B cell (primary cell): ENCODE measurements around the gene ANK3. TPM values are rescaled to one million over a fixed set of nuclear protein-coding genes. Genes with fewer than 3 reads are reported as not detected.

Experiments used
- ATAC-seq: fragments of 200-7000 bp; cut with Tn5 transposase; one replicate; pipeline ENCODE4 v1.10.0; 2021; ENCODE audit warnings: low read depth, mild to moderate bottlenecking, moderate number of reproducible peaks, moderate library complexity
- CTCF ChIA-PET: fragments of 350-600 bp; sonication (Branson Sonifier 250); formaldehyde crosslinking; loops from one replicate; lab custom pipeline; 2021; ENCODE audit warnings: antibody characterized with exemption, inconsistent platforms; lab: Charles Lee
- POLR2A ChIA-PET: fragments of 350-600 bp; sonication (Branson Sonifier 250); formaldehyde crosslinking; loops from one replicate; lab custom pipeline; 2021; ENCODE audit warnings: antibody characterized with exemption; lab: Charles Lee
- DNase-seq: peaks from one replicate; pipeline ENCODE4 v3.0.0; 2013
- H2AFZ ChIP-seq: 2 replicates; pipeline ENCODE4 v1.6.1; 2012; ENCODE audit warnings: mild to moderate bottlenecking, low read depth, low read length; ENCODE audit not compliant: insufficient read depth, poor library complexity, severe bottlenecking
- H3K27ac ChIP-seq, 2 donors: 1 replicate in 1 of 2; 2 replicates in 1 of 2; pipeline ENCODE4 v1.5.1; 2012 to 2013; ENCODE audit warnings: low read length in 2 of 2, mild to moderate bottlenecking in 2 of 2, moderate library complexity in 1 of 2
- H3K27me3 ChIP-seq, 4 experiments: fragments of 200-600 bp in 1 of 4; sonication (generic) in 1 of 4; replicated peaks in 1 of 4; 1 replicate in 2 of 4; 2 replicates in 2 of 4; pipeline versions ENCODE4 v1.6.1 to v1.7.0; 2013 to 2016; ENCODE audit warnings: low read length in 3 of 4, mild to moderate bottlenecking in 2 of 4, mixed read lengths in 1 of 4, moderate library complexity in 1 of 4; ENCODE audit not compliant: insufficient read depth in 4 of 4, control insufficient read depth in 3 of 4; ENCODE audit errors: control extremely low read depth in 1 of 4
- H3K36me3 ChIP-seq, 2 experiments: replicated peaks in 1 of 2; 1 replicate in 1 of 2; 2 replicates in 1 of 2; pipeline versions ENCODE4 v1.6.1 to v1.7.1; 2013; ENCODE audit warnings: low read length in 1 of 2; ENCODE audit not compliant: insufficient read depth in 2 of 2, control insufficient read depth in 1 of 2; ENCODE audit errors: control extremely low read depth in 1 of 2, extremely low read depth in 1 of 2
- H3K4me1 ChIP-seq, 2 donors: fragments of 200-600 bp in 1 of 2; sonication (generic) in 1 of 2; 1 replicate in 1 of 2; 2 replicates in 1 of 2; pipeline versions ENCODE4 v1.5.1 to v1.6.1; 2013 to 2017; ENCODE audit warnings: low read length in 2 of 2; ENCODE audit not compliant: control insufficient read depth in 2 of 2, insufficient read depth in 2 of 2
- H3K4me2 ChIP-seq: replicated peaks from 2 replicates; pipeline ENCODE3; 2012; ENCODE audit warnings: mild to moderate bottlenecking, low read depth, low read length; ENCODE audit not compliant: poor library complexity, severe bottlenecking
- H3K4me3 ChIP-seq, 5 experiments: fragments of 200-600 bp in 1 of 5; sonication (generic) in 1 of 5; 1 replicate in 3 of 5; 2 replicates in 2 of 5; pipeline versions ENCODE4 v1.5.1 to v1.7.0; 2011 to 2016; ENCODE audit warnings: low read length in 4 of 5, mild to moderate bottlenecking in 4 of 5, low read depth in 2 of 5, control low read depth in 1 of 5, moderate library complexity in 1 of 5; ENCODE audit not compliant: insufficient read depth in 1 of 5; ENCODE audit errors: control extremely low read depth in 1 of 5, extremely low read depth in 1 of 5
- H3K79me2 ChIP-seq: fragments of 200-600 bp; sonication (generic); one replicate; pipeline ENCODE4 v1.6.0; 2016; ENCODE audit warnings: low read length; ENCODE audit not compliant: control insufficient read depth, insufficient read depth
- H3K9ac ChIP-seq: fragments of 200-600 bp; sonication (generic); 2 replicates; pipeline ENCODE4 v1.6.1; 2017; ENCODE audit warnings: mild to moderate bottlenecking, low read length, moderate library complexity
- H3K9me3 ChIP-seq, 3 donors: one replicate each; pipeline versions ENCODE4 v1.6.1 to v1.7.1; 2013; ENCODE audit warnings: low read length in 2 of 3; ENCODE audit not compliant: control insufficient read depth in 2 of 3, insufficient read depth in 1 of 3; ENCODE audit errors: control extremely low read depth in 1 of 3
- H4K20me1 ChIP-seq: 2 replicates; pipeline ENCODE4 v1.6.0; 2012; ENCODE audit warnings: mild to moderate bottlenecking, low read length; ENCODE audit not compliant: insufficient read depth, control insufficient read depth, poor library complexity, severe bottlenecking
- H3K27ac Mint-ChIP-seq: one replicate; pipeline ENCODE4 v1.8.0; 2021; ENCODE audit warnings: mixed read lengths
- H3K27me3 Mint-ChIP-seq: one replicate; pipeline ENCODE4 v1.8.0; 2021; ENCODE audit warnings: mixed read lengths
- H3K4me1 Mint-ChIP-seq: one replicate; pipeline ENCODE4 v1.8.0; 2021; ENCODE audit warnings: mixed read lengths
- H3K4me3 Mint-ChIP-seq: one replicate; pipeline ENCODE4 v1.8.0; 2021; ENCODE audit warnings: mixed read lengths
- H3K9me3 Mint-ChIP-seq: one replicate; pipeline ENCODE4 v1.8.0; 2022; ENCODE audit warnings: mixed read lengths; ENCODE audit not compliant: insufficient read depth
- EZH2 ChIP-seq: IDR thresholded peaks from 2 replicates; pipeline ENCODE4 v1.6.1; 2012; ENCODE audit warnings: borderline replicate concordance, low read depth, mild to moderate bottlenecking, moderate library complexity, low read length; ENCODE audit not compliant: insufficient read depth, poor library complexity, severe bottlenecking
- WGBS: methylation state at CpG from one replicate; pipeline ENCODE4 v1.1.5; 2013; ENCODE audit warnings: missing lambda C conversion rate; ENCODE audit not compliant: insufficient coverage; 5-methylcytosine and 5-hydroxymethylcytosine counted together
- intact Hi-C: fragments of 100-400 bp; cut with micrococcal nuclease; formaldehyde crosslinking; loops from one replicate; pipeline ENCODE4 v1.10.0; 2022
- polyA plus RNA-seq: library from polyadenylated mRNA; depleted of rRNA; stranded (reverse); fragments of >200 nt; gene quantifications from 2 replicates; pipeline ENCODE4 v1.2.3, GENCODE V29; 2012
- total RNA-seq, 2 donors: library from RNA; stranded (reverse); fragments of 120-200 nt in 1 of 2; gene quantifications; 1 replicate in 1 of 2; 2 replicates in 1 of 2; pipeline versions ENCODE4 v1.2.3 to v1.2.4, GENCODE V29; 2013 to 2022
- TF ChIP-seq, protein P1 (sequence below): fragments of 200-600 bp; IDR thresholded peaks from one replicate; pipeline ENCODE4 v1.8.0; 2022; ENCODE audit warnings: antibody characterized with exemption, mild to moderate bottlenecking

ANK3 gene
- total and polyA plus RNA-seq, 2 donors (not counting 1 experiment from before 2014, with no cell fraction given), result 4.9 to 21.6 TPM

DNA sequence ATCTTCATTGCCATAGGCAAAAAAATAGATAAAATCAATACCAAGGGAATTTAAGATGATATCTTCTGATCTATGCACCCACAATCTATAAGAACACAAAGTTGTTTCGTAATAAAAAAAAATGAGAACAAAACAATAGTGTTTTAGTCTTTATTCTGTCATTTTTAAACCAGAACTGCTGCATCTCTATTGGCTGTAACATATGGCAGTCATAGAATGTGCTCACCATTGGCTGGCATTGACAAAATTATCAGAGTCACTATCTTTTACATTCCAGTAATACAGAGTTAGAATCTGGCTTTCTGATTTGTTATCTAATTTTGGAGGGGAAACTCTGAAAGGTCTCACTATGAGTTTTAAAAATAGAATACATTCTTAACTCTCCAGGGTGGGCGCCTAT is 344.7 kb downstream of the ANK3 start:
- Mint-ChIP-seq H3K27me3 (no peaks in the 10 kb centered on the region), H3K4me3 (no peak overlapping the region), H3K4me1 (peaks cover 7% of the 10 kb centered on the region), H3K9me3 (no peaks in the 10 kb centered on the region), H3K27ac (no peak overlapping the region)
- no peak overlapping the region for H3K4me3 ChIP-seq
- H3K79me2 ChIP-seq, result no peaks in the 10 kb centered on the region
- no peak overlapping the region for H2AFZ ChIP-seq
- TF ChIP-seq EZH2, result no peak
- TF ChIP-seq, protein P1, sequence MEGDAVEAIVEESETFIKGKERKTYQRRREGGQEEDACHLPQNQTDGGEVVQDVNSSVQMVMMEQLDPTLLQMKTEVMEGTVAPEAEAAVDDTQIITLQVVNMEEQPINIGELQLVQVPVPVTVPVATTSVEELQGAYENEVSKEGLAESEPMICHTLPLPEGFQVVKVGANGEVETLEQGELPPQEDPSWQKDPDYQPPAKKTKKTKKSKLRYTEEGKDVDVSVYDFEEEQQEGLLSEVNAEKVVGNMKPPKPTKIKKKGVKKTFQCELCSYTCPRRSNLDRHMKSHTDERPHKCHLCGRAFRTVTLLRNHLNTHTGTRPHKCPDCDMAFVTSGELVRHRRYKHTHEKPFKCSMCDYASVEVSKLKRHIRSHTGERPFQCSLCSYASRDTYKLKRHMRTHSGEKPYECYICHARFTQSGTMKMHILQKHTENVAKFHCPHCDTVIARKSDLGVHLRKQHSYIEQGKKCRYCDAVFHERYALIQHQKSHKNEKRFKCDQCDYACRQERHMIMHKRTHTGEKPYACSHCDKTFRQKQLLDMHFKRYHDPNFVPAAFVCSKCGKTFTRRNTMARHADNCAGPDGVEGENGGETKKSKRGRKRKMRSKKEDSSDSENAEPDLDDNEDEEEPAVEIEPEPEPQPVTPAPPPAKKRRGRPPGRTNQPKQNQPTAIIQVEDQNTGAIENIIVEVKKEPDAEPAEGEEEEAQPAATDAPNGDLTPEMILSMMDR, result no peak
- ChIA-PET POLR2A (no interaction called here), CTCF (interaction anchor here (1.5 kb wide), 1 partner anchor 180 kb away, joined by 3 read pairs; no protein-coding TSS in a partner anchor)
- H3K4me1 ChIP-seq, result peaks cover 0 to 5% of the 10 kb centered on the region in 2 donors
- no peaks in the 10 kb centered on the region for H3K27me3 ChIP-seq
- no peak overlapping the region for H3K9ac ChIP-seq
- ATAC-seq (no peak), DNase-seq (no peak)
- no peaks in the 10 kb centered on the region for H3K9me3 ChIP-seq
- no peak overlapping the region for H3K4me2 ChIP-seq
- H3K27ac ChIP-seq, result no peak overlapping the region
- intact Hi-C loops, result no loop called here
- no peaks in the 10 kb centered on the region for H3K36me3 ChIP-seq
- 80% methylated on average over 1 of the region's 2 CpGs for WGBS
- no peaks in the 10 kb centered on the region for H4K20me1 ChIP-seq

DNA sequence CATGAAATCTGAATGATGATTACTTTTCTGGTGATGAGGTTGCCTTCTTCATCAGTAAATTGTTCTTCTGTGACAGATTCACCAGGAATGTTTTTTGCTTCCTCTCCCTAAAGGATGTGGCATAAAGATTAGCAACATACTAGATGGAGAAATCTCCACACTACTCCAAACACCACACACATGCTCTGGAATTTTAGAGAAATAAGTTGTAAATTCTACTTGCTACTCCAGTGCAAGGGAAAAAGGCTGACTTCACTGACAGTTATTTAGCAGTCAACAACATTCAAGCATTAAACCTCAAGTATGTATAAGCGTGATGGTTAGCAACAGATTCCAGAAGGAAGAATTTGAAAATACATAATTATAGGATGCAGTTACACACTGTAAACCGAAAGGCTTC is 345.4 kb downstream of the ANK3 start:
- CTCF ChIA-PET, result interaction anchor here (0.7 kb wide), 1 partner anchor 10 kb away, joined by 3 read pairs; no protein-coding TSS in a partner anchor
- intact Hi-C loops, result no loop called here
- 100% methylated on average over 1 of the region's 2 CpGs for WGBS

More for the DNA sequence above, 345.4 kb downstream of the ANK3 start:
- H3K4me1 ChIP-seq, result peaks cover 0 to 5% of the 10 kb centered on the region in 2 donors
- Mint-ChIP-seq H3K9me3 (no peaks in the 10 kb centered on the region), H3K27ac (no peak overlapping the region), H3K4me3 (no peak overlapping the region), H3K4me1 (peaks cover 7% of the 10 kb centered on the region), H3K27me3 (no peaks in the 10 kb centered on the region)
- no peaks in the 10 kb centered on the region for H3K36me3 ChIP-seq
- no peaks in the 10 kb centered on the region for H4K20me1 ChIP-seq
- no peak overlapping the region for H3K4me3 ChIP-seq
- H3K79me2 ChIP-seq, result no peaks in the 10 kb centered on the region
- no peak for TF ChIP-seq EZH2
- TF ChIP-seq, protein P1, result no peak
- no peak overlapping the region for H3K27ac ChIP-seq
- no peak overlapping the region for H2AFZ ChIP-seq
- POLR2A ChIA-PET, result no interaction called here
- ATAC-seq (no peak), DNase-seq (no peak)
- no peaks in the 10 kb centered on the region for H3K9me3 ChIP-seq
- H3K4me2 ChIP-seq, result no peak overlapping the region
- H3K9ac ChIP-seq, result no peak overlapping the region
- no peaks in the 10 kb centered on the region for H3K27me3 ChIP-seq
